ENCODE data around the gene ZNF197. TPM values are rescaled to one million over a fixed set of nuclear protein-coding genes. Genes with fewer than 3 reads are reported as not detected.
"Not testable (repeated sequence)": the region's sequence is repeated elsewhere in the genome, so short reads cannot be mapped to it uniquely, and the experiment has no call there.

ZNF197 gene
- total RNA-seq, 1 donor from 2014 or later: 18.1 TPM

DNA sequence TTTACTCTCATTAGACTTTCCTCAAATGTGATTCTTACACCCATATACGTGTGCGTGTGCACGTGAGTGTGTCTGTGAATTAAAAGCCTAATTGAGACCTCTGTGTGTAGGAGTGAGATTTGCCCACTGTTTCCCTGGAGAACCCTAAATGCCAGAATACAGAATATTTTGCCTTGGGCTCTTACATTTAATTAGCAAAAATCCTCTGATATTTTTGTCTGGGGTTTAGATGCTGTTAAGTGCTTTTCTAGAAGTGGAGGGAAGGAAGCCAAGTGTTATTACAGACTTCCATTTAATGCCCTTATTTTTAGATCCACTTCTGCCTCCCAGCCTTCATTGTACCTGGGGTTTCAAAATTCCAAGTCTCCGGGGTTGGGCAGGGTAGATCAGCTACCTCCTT is 41.5 kb downstream of the ZNF197 start:
- Histone ChIP-seq H3K27me3 (no peaks in the 10 kb centered on the region), H3K9me3 (peaks cover 5 to 43% of the 10 kb centered on the region in 2 donors), H3K36me3 (peaks cover 0 to 3% of the 10 kb centered on the region in 2 donors), H3K27ac (no peak overlapping the region), H3K4me3 (no peak overlapping the region), H3K4me1 (no peaks in the 10 kb centered on the region)
- TF ChIP-seq, protein P1, sequence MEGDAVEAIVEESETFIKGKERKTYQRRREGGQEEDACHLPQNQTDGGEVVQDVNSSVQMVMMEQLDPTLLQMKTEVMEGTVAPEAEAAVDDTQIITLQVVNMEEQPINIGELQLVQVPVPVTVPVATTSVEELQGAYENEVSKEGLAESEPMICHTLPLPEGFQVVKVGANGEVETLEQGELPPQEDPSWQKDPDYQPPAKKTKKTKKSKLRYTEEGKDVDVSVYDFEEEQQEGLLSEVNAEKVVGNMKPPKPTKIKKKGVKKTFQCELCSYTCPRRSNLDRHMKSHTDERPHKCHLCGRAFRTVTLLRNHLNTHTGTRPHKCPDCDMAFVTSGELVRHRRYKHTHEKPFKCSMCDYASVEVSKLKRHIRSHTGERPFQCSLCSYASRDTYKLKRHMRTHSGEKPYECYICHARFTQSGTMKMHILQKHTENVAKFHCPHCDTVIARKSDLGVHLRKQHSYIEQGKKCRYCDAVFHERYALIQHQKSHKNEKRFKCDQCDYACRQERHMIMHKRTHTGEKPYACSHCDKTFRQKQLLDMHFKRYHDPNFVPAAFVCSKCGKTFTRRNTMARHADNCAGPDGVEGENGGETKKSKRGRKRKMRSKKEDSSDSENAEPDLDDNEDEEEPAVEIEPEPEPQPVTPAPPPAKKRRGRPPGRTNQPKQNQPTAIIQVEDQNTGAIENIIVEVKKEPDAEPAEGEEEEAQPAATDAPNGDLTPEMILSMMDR (IDR thresholded peaks at IDR 0.05): no peak
- DNase-seq (ENCODE audit: low spot score in 2 of 2): no peak
- intact Hi-C loops (cut with DNase I): no loop called here

DNA sequence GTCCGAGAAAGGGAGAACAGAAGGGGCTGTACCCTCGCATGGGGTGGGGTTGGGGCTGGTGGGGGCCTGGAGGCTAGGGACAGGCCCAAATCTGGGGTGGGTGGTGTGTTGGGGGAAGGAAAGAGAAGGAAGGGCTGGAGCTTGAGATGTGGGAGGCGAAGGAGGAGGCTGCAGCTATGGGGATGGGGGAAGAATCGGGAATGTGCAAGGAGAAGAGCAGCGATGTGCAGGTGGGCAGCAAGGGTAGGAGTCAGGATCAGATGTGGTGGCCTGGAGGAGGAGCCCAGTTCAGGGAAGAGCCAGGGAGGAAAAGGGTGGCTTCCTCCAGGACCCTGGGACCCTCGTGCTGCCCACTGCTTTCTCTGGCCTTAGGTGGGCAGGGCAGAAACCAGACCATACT is 44.9 kb downstream of the ZNF197 start:
- TF ChIP-seq, protein P1 (IDR thresholded peaks at IDR 0.05): no peak
- Histone ChIP-seq H3K4me1 (no peaks in the 10 kb centered on the region), H3K9me3 (peaks cover 5 to 34% of the 10 kb centered on the region in 2 donors), H3K27me3 (no peaks in the 10 kb centered on the region), H3K4me3 (no peak overlapping the region), H3K27ac (no peak overlapping the region), H3K36me3 (no peaks in the 10 kb centered on the region)
- no peak for DNase-seq (ENCODE audit: low spot score in 2 of 2)
- intact Hi-C loops (cut with DNase I): no loop called here

DNA sequence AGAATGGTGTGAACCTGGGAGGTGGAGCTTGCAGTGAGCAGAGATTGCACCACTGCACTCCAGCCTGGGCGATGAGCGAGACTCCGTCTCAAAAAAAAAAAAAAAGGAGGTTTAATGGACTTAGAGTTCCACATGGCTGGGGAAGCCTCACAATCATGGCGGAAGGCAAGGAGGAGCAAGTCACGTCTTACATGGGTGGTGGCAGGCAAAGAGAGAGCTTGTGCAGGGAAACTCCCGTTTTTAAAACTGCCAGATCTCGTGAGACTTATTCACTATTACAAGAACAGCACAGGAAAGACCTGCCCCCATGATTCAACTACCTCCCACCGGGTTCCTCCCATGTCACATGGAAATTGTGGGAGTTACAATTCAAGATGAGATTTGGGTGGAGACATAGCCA is 48.6 kb downstream of the ZNF197 start:
- H3K27ac ChIP-seq; DNase-seq (ENCODE audit: low spot score in 2 of 2); H3K4me3 ChIP-seq; intact Hi-C loops (cut with DNase I); H3K4me1 ChIP-seq; H3K36me3 ChIP-seq; H3K27me3 ChIP-seq: not testable (repeated sequence)
- H3K9me3 ChIP-seq: peaks cover 5 to 34% of the 10 kb centered on the region in 2 donors

DNA sequence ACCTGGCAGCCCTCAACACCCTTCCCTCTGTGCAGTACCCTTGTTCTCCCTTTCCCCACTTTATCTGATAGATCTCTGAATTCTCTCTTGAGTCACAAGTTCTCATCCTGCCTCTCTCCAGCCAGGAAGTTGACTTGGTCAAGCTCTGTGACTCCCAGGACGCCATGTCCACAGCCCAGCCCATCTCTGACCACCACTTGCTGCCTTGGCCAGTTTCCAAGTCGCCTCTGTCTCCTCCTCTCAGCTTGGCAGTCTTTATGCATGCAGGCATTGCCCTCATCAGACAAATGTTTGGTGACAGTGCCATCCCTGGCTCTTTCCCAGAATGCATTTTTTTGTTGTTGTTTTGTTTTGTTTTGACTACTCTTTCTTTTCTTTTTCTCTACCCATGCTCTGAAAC is 49.4 kb downstream of the ZNF197 start:
- TF ChIP-seq, protein P1 (IDR thresholded peaks at IDR 0.05): no peak
- Histone ChIP-seq H3K27me3 (no peaks in the 10 kb centered on the region), H3K27ac (no peak overlapping the region), H3K4me1 (no peaks in the 10 kb centered on the region), H3K4me3 (no peak overlapping the region), H3K9me3 (peaks cover 7 to 41% of the 10 kb centered on the region in 2 donors), H3K36me3 (no peaks in the 10 kb centered on the region)
- no peak for DNase-seq (ENCODE audit: low spot score in 2 of 2)
- intact Hi-C loops (cut with DNase I): no loop called here

DNA sequence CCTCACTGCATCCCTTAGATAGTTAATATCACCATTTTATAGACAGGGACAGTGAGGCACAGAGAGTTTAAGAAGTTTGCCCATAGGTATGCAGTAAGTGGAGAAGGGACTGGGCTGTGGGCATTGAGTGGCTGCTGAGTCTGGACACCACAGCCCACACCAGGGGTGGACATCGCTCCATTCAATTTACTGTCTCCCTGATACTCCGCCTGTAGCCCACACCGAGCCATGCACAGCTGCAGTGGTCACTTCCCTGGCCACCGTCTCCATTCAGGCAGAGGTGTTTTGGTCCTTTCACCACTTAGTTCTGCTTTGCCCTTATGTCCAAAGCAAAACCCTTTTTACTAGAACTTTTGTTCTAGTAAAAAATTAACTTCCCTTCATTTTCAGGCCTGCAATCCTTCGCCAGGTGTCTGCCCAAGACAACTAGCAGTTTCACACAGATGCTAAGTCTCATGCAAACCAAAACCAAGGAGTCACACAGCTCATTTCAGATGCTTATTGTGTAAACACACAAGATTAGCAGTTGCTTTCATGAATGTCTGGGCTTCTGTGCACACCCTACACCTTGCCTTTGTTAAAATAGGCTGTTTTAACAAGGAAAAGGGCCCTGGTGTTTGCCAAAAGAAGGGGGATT is 53.8 kb downstream of the ZNF197 start:
- DNase-seq (ENCODE audit: low spot score in 2 of 2): no peak
- Histone ChIP-seq H3K27ac (no peak overlapping the region), H3K27me3 (no peaks in the 10 kb centered on the region), H3K4me3 (no peak overlapping the region), H3K9me3 (peaks cover 7 to 66% of the 10 kb centered on the region in 2 donors), H3K36me3 (peaks cover 0 to 6% of the 10 kb centered on the region in 2 donors), H3K4me1 (no peaks in the 10 kb centered on the region)
- intact Hi-C loops (cut with DNase I): no loop called here
- TF ChIP-seq, protein P1 (IDR thresholded peaks at IDR 0.05): no peak

DNA sequence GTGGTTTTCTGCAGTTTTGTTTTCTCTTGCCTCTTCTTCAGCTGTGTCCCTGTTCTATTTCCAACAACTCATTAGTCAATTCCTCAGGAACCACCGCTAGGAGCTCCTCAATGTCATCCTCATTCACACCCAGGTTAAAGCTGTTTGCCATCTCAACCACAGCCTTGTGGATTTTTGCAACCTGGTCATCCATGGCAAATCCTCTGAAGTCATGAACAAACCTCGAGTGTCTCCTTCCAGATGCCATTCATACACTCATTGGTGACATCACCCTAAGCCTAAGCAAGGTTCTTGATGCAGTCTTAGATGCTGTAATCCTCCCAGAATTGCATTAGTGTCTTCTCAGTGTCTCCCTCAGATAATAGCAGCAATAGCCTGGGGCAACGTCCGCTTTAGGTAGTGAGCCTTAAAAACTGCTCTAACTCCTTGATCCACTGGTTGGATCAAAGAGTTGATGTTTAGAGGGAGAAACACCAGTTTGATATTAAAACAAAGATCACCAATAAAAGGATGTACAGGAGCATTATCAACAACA is 56.2 kb downstream of the ZNF197 start:
- intact Hi-C loops (cut with DNase I): no loop called here
- H3K4me3 ChIP-seq: no peak overlapping the region
- peaks cover 7 to 51% of the 10 kb centered on the region in 2 donors for H3K9me3 ChIP-seq

More for the DNA sequence above, 56.2 kb downstream of the ZNF197 start:
- no peaks in the 10 kb centered on the region for H3K27me3 ChIP-seq
- DNase-seq (ENCODE audit: low spot score in 2 of 2): no peak
- TF ChIP-seq, protein P1 (IDR thresholded peaks at IDR 0.05): no peak
- no peak overlapping the region for H3K27ac ChIP-seq
- H3K36me3 ChIP-seq: peaks cover 0 to 9% of the 10 kb centered on the region in 2 donors
- H3K4me1 ChIP-seq: peaks cover 0 to 3% of the 10 kb centered on the region in 2 donors

Measured in ascending aorta (tissue), 2 donors.